ENCODE results near the gene SPDEF.

SPDEF gene

GRCh38 chr6:34525431-34526175 is 30.5 kb downstream of the SPDEF start:
- DNase-seq (ENCODE audit: low read depth): no peak
- no peak overlapping the region for H3K4me3 ChIP-seq (ENCODE audit: low read length)
- no peak for TF ChIP-seq CTCF (IDR thresholded peaks at IDR 0.05; ENCODE audit: insufficient read depth, low read depth, low read length, missing control alignments)

- no peak for DNase-seq (ENCODE audit: low read depth)
- no peak overlapping the region for H3K4me3 ChIP-seq (ENCODE audit: low read length)
- no peak for TF ChIP-seq CTCF (IDR thresholded peaks at IDR 0.05; ENCODE audit: insufficient read depth, low read depth, low read length, missing control alignments)
Observed at GRCh38 chr6:34524971-34525370, 31.2 kb downstream of the SPDEF start.

GRCh38 chr6:34524499-34524898 is 31.6 kb downstream of the SPDEF start:
- no peak for DNase-seq (ENCODE audit: low read depth)
- TF ChIP-seq CTCF (IDR thresholded peaks at IDR 0.05; ENCODE audit: insufficient read depth, low read depth, low read length, missing control alignments): no peak
- H3K4me3 ChIP-seq (ENCODE audit: low read length): no peak overlapping the region

- no peak overlapping the region for H3K4me3 ChIP-seq (ENCODE audit: low read length)
- no peak for TF ChIP-seq CTCF (IDR thresholded peaks at IDR 0.05; ENCODE audit: insufficient read depth, low read depth, low read length, missing control alignments)
- DNase-seq (ENCODE audit: low read depth): no peak
Observed at GRCh38 chr6:34523441-34524206, 32.5 kb downstream of the SPDEF start.

- DNase-seq (ENCODE audit: low read depth): no peak
- TF ChIP-seq CTCF (IDR thresholded peaks at IDR 0.05; ENCODE audit: insufficient read depth, low read depth, low read length, missing control alignments): no peak
- H3K4me3 ChIP-seq (ENCODE audit: low read length): no peak overlapping the region
Observed at GRCh38 chr6:34522761-34523160, 33.4 kb downstream of the SPDEF start.

- no peak overlapping the region for H3K4me3 ChIP-seq (ENCODE audit: low read length)
- TF ChIP-seq CTCF (IDR thresholded peaks at IDR 0.05; ENCODE audit: insufficient read depth, low read depth, low read length, missing control alignments): no peak
- DNase-seq (ENCODE audit: low read depth): no peak
Observed at GRCh38 chr6:34521463-34522285, 34.5 kb downstream of the SPDEF start.

Measured in epithelial cell of esophagus (primary cell).